NCI-H2196 (cell line): ENCODE results near the gene IL15RA.
"Not testable (repeated sequence)": the region's sequence is repeated elsewhere in the genome, so short reads cannot be mapped to it uniquely, and the experiment has no call there.

Experiments
- DNase-seq: peaks from one replicate; lab custom pipeline; 2025; ENCODE audit not compliant: unreplicated experiment; lab: John Stamatoyannopoulos, UW

IL15RA gene

GRCh38 chr10:6006546-6006945 is 29.2 kb upstream of the IL15RA start:
- DNase-seq, result no peak

- no peak for DNase-seq
These were observed 28.6 kb upstream of the IL15RA start for GRCh38 chr10:6005856-6006395.

- DNase-seq, result not testable (repeated sequence)
These were observed 27.9 kb upstream of the IL15RA start for GRCh38 chr10:6005161-6005804.

- DNase-seq, result no peak
These were observed 25.6 kb upstream of the IL15RA start for GRCh38 chr10:6002809-6003510.

GRCh38 chr10:5999440-6000165 is 22.3 kb upstream of the IL15RA start:
- no peak for DNase-seq

GRCh38 chr10:5996696-5997095 is 19.4 kb upstream of the IL15RA start:
- no peak for DNase-seq

- DNase-seq, result no peak
These were observed 15.1 kb upstream of the IL15RA start for GRCh38 chr10:5992398-5992797.

- DNase-seq, result no peak
These were observed 14.4 kb upstream of the IL15RA start for GRCh38 chr10:5991708-5992107.

GRCh38 chr10:5989756-5990155 is 12.4 kb upstream of the IL15RA start:
- DNase-seq, result no peak

- no peak for DNase-seq
These were observed 11.1 kb upstream of the IL15RA start for GRCh38 chr10:5988336-5988920.

GRCh38 chr10:5987747-5988146 is 10.4 kb upstream of the IL15RA start:
- DNase-seq, result no peak

- no peak for DNase-seq
These were observed 7.7 kb upstream of the IL15RA start for GRCh38 chr10:5985029-5985428.

GRCh38 chr10:5983774-5984173 is 6.4 kb upstream of the IL15RA start:
- DNase-seq, result no peak

- DNase-seq, result no peak
These were observed 4.2 kb upstream of the IL15RA start for GRCh38 chr10:5981529-5981928.

- no peak for DNase-seq
These were observed 817 bp upstream of the IL15RA start for GRCh38 chr10:5978230-5978489.

GRCh38 chr10:5976512-5977470 is 552 bp downstream of the IL15RA start:
- DNase-seq, result no peak

- no peak for DNase-seq
These were observed 1.5 kb downstream of the IL15RA start for GRCh38 chr10:5975641-5976473.

GRCh38 chr10:5973069-5973468 is 4.3 kb downstream of the IL15RA start:
- no peak for DNase-seq

GRCh38 chr10:5971886-5972285 is 5.5 kb downstream of the IL15RA start:
- DNase-seq, result no peak

GRCh38 chr10:5971315-5971832 is 6.0 kb downstream of the IL15RA start:
- DNase-seq, result no peak
